Neural cell (in vitro differentiated cells): ENCODE results near the gene NT5C2. TPM values are rescaled to one million over a fixed set of nuclear protein-coding genes. Genes with fewer than 3 reads are reported as not detected.

Experiments
- H2AFZ ChIP-seq: fragments of 200-600, 300-800 bp; sonication (generic), shearing (Covaris generic); 2 replicates; pipeline ENCODE4 v1.6.0; 2014; ENCODE audit warnings: low read depth, mild to moderate bottlenecking, antibody characterized with exemption, low read length, moderate library complexity
- H3F3A ChIP-seq: fragments of 200-600 bp; shearing (Covaris generic); 2 replicates; pipeline ENCODE4 v1.6.1; 2016; ENCODE audit warnings: mild to moderate bottlenecking, moderate library complexity, mixed read lengths, antibody characterized with exemption, low read length; ENCODE audit not compliant: insufficient read depth, poor library complexity, severe bottlenecking
- H3K27ac ChIP-seq: fragments of 200-600, 300-800 bp; sonication (generic), shearing (Covaris generic); 2 replicates; pipeline ENCODE4 v1.5.1; 2014; ENCODE audit warnings: mild to moderate bottlenecking, low read length, moderate library complexity
- H3K27me3 ChIP-seq: fragments of 300-800, 200-600 bp; sonication (generic), shearing (Covaris generic); 2 replicates; pipeline ENCODE4 v1.6.0; 2014; ENCODE audit warnings: mild to moderate bottlenecking, low read depth, low read length, moderate library complexity; ENCODE audit not compliant: insufficient read depth
- H3K36me3 ChIP-seq: fragments of 300-800, 200-600 bp; sonication (generic), shearing (Covaris generic); 2 replicates; pipeline ENCODE4 v1.5.1; 2014; ENCODE audit warnings: mild to moderate bottlenecking, antibody characterized with exemption, low read length, moderate library complexity; ENCODE audit not compliant: insufficient read depth
- H3K4me2 ChIP-seq: fragments of 300-800, 200-600 bp; sonication (generic), shearing (Covaris generic); 2 replicates; pipeline ENCODE4 v1.6.0; 2014; ENCODE audit warnings: mild to moderate bottlenecking, low read length
- H3K4me3 ChIP-seq: fragments of 300-800, 200-600 bp; sonication (generic), shearing (Covaris generic); 2 replicates; pipeline ENCODE4 v1.5.1; 2014; ENCODE audit warnings: mild to moderate bottlenecking, low read length, moderate library complexity
- H3K79me2 ChIP-seq: fragments of 200-600 bp; shearing (Covaris generic); replicated peaks from 2 replicates; pipeline ENCODE4 v1.6.0; 2014; ENCODE audit warnings: mild to moderate bottlenecking, low read length, moderate library complexity; ENCODE audit not compliant: insufficient read depth
- H3K9ac ChIP-seq: fragments of 300-800, 200-600 bp; sonication (generic), shearing (Covaris generic); 2 replicates; pipeline ENCODE4 v1.6.1; 2016; ENCODE audit warnings: mild to moderate bottlenecking, low read length, mixed read lengths
- H3K9me2 ChIP-seq: fragments of 200-600 bp; shearing (Covaris generic); 2 replicates; pipeline ENCODE4 v1.6.1; 2016; ENCODE audit warnings: mild to moderate bottlenecking, low read length, mixed read lengths; ENCODE audit not compliant: insufficient read depth
- H3K9me3 ChIP-seq: fragments of 200-600, 300-800 bp; sonication (generic), shearing (Covaris generic); 2 replicates; pipeline ENCODE4 v1.6.1; 2016; ENCODE audit warnings: mild to moderate bottlenecking, mixed run types, low read length, moderate library complexity, mixed read lengths
- H4K20me1 ChIP-seq: fragments of 200-600 bp; shearing (Covaris generic); 2 replicates; pipeline ENCODE4 v1.6.1; 2016; ENCODE audit warnings: mild to moderate bottlenecking, mixed run types; ENCODE audit not compliant: insufficient read depth
- EP300 ChIP-seq: fragments of 450-650 bp; conservative IDR thresholded peaks from 2 replicates; pipeline ENCODE4 v1.6.1; 2014; ENCODE audit warnings: antibody characterized with exemption, mild to moderate bottlenecking, moderate library complexity; ENCODE audit not compliant: poor library complexity, severe bottlenecking
- EZH2 ChIP-seq: fragments of 200-600, 300-800 bp; shearing (Covaris generic), sonication (generic); IDR thresholded peaks from 2 replicates; pipeline ENCODE4 v1.6.1; 2014; ENCODE audit warnings: antibody characterized with exemption, low read length, borderline replicate concordance, mild to moderate bottlenecking; ENCODE audit not compliant: insufficient read depth, poor library complexity, severe bottlenecking
- MXI1 ChIP-seq: fragments of 450-650 bp; conservative IDR thresholded peaks from 2 replicates; pipeline ENCODE4 v1.6.1; 2014; ENCODE audit warnings: antibody characterized with exemption, mild to moderate bottlenecking; ENCODE audit not compliant: poor library complexity, severe bottlenecking
- POLR2AphosphoS5 ChIP-seq: IDR thresholded peaks from 2 replicates; pipeline ENCODE4 v1.6.1; 2012
- RAD21 ChIP-seq: fragments of 450-650 bp; conservative IDR thresholded peaks from 2 replicates; pipeline ENCODE4 v1.6.1; 2014; ENCODE audit warnings: antibody characterized with exemption, mild to moderate bottlenecking, moderate library complexity
- SMC3 ChIP-seq: fragments of 450-650 bp; conservative IDR thresholded peaks from 2 replicates; pipeline ENCODE4 v1.6.1; 2014; ENCODE audit warnings: antibody characterized with exemption, mild to moderate bottlenecking, moderate library complexity; ENCODE audit not compliant: poor library complexity
- TAF1 ChIP-seq: IDR thresholded peaks from 2 replicates; pipeline ENCODE4 v1.6.1; 2012; ENCODE audit warnings: low read depth
- polyA plus RNA-seq: library from polyadenylated mRNA; depleted of rRNA; stranded (reverse); fragments of >200 nt; gene quantifications from 2 replicates; pipeline ENCODE4 v1.2.3, GENCODE V29; 2014
- TF ChIP-seq, protein P1 (sequence below): IDR thresholded peaks from 2 replicates; pipeline ENCODE4 v1.6.1; 2012; ENCODE audit warnings: borderline replicate concordance
- TF ChIP-seq, protein P2 (sequence below): fragments of 450-650 bp; IDR thresholded peaks from 2 replicates; pipeline ENCODE4 v1.5.1; 2014; ENCODE audit warnings: antibody characterized with exemption, mild to moderate bottlenecking, moderate library complexity; ENCODE audit not compliant: poor library complexity, severe bottlenecking

NT5C2 gene
- polyA plus RNA-seq, 1 donor from 2014 or later = 190 TPM

DNA sequence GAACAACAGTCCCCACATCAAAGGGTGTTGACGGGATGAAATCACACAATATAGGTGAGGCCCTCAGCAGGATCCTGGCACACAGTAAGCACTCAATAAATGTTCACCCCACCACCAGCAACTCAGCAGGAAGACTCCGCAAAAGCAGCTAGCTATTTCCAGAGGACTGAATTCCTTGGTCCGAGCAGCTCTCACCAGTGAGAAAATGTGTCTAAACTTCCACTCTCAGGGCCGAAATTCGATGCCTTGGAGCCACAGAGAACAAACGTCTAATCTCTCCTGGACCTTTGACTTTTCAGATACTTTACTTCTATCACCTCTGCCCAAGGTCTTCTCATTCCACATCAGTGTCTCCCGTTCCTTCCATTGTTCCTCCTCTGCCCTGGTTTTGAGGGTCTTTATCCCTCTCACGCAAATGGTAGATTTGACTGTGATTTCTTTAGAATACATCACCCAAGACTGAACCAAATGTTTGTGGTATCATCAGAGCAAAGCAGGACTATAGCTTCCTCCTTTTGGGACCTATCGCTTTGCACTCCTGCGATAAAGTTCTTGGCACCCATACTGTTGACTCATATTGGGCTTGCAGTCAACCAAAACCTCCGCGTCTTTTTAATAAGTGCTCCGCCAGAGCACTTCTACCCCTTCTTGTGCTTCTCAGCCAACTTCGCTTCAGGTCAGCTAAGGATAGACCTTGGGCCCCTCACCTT, 903 bp upstream of the NT5C2 start:
- H3K27me3 ChIP-seq = no peaks in the 10 kb centered on the region
- no peaks in the 10 kb centered on the region for H3F3A ChIP-seq
- H3K9me3 ChIP-seq = no peaks in the 10 kb centered on the region
- peak overlapping the region; percentile 98 for H3K4me3 ChIP-seq
- H3K36me3 ChIP-seq = no peaks in the 10 kb centered on the region
- TF ChIP-seq EZH2 (no peak), SMC3 (no peak), POLR2AphosphoS5 (no peak)
- TF ChIP-seq, protein P1, sequence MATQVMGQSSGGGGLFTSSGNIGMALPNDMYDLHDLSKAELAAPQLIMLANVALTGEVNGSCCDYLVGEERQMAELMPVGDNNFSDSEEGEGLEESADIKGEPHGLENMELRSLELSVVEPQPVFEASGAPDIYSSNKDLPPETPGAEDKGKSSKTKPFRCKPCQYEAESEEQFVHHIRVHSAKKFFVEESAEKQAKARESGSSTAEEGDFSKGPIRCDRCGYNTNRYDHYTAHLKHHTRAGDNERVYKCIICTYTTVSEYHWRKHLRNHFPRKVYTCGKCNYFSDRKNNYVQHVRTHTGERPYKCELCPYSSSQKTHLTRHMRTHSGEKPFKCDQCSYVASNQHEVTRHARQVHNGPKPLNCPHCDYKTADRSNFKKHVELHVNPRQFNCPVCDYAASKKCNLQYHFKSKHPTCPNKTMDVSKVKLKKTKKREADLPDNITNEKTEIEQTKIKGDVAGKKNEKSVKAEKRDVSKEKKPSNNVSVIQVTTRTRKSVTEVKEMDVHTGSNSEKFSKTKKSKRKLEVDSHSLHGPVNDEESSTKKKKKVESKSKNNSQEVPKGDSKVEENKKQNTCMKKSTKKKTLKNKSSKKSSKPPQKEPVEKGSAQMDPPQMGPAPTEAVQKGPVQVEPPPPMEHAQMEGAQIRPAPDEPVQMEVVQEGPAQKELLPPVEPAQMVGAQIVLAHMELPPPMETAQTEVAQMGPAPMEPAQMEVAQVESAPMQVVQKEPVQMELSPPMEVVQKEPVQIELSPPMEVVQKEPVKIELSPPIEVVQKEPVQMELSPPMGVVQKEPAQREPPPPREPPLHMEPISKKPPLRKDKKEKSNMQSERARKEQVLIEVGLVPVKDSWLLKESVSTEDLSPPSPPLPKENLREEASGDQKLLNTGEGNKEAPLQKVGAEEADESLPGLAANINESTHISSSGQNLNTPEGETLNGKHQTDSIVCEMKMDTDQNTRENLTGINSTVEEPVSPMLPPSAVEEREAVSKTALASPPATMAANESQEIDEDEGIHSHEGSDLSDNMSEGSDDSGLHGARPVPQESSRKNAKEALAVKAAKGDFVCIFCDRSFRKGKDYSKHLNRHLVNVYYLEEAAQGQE = no peak
- H3K9me2 ChIP-seq = no peaks in the 10 kb centered on the region
- H4K20me1 ChIP-seq = no peaks in the 10 kb centered on the region
- no peak overlapping the region for H3K4me2 ChIP-seq
- peak overlapping the region; percentile 99 for H3K9ac ChIP-seq
- H2AFZ ChIP-seq = no peak overlapping the region
- no peak overlapping the region for H3K27ac ChIP-seq
- H3K79me2 ChIP-seq = peaks cover 30% of the 10 kb centered on the region

DNA sequence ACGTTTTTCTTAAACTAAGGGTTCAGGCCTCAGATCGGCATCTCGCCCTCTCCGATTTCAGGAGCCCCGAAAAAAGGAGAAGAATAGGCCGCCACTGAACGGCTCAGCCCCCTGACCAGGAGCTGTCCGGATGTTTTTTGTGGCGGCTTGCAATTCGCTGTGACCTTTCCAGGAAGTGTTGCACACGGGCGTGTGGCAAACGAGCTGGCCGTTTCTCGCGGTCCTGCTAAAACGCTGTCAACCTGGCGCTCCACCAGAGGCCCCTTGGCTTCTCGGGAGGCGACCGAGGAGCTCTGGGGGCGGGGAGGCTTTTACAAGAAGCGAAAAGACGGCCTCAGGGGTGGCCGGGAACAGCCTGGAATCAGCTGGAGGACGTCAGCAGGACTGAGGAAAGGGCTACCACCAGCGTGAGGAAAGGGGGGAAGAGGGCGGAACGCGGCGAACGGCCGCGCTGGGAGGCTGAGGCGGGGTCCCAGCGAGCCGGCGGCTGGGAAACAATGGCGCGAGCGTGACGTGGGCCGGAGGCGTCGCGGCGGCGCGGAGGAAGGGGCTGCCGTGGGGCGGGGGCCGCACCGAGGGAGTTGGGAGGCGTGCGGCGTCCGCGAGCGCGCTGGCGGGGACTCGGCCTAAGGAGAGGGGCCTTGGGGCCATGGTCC, 493 bp downstream of the NT5C2 start:
- peaks cover 44% of the 10 kb centered on the region for H3K79me2 ChIP-seq
- H3K9me3 ChIP-seq = no peaks in the 10 kb centered on the region
- no peaks in the 10 kb centered on the region for H3F3A ChIP-seq
- H2AFZ ChIP-seq = peak overlapping the region; percentile 61
- H3K9ac ChIP-seq = peak overlapping the region; percentile 99
- no peaks in the 10 kb centered on the region for H3K9me2 ChIP-seq
- H3K36me3 ChIP-seq = no peaks in the 10 kb centered on the region
- TF ChIP-seq MXI1 (peak; percentile 66), RAD21 (peak; percentile 53), EP300 (peak; percentile 44), POLR2AphosphoS5 (peak; percentile 85), EZH2 (no peak), SMC3 (peak; percentile 60), TAF1 (peak; percentile 56)
- TF ChIP-seq, protein P1 = no peak
- TF ChIP-seq, protein P2, sequence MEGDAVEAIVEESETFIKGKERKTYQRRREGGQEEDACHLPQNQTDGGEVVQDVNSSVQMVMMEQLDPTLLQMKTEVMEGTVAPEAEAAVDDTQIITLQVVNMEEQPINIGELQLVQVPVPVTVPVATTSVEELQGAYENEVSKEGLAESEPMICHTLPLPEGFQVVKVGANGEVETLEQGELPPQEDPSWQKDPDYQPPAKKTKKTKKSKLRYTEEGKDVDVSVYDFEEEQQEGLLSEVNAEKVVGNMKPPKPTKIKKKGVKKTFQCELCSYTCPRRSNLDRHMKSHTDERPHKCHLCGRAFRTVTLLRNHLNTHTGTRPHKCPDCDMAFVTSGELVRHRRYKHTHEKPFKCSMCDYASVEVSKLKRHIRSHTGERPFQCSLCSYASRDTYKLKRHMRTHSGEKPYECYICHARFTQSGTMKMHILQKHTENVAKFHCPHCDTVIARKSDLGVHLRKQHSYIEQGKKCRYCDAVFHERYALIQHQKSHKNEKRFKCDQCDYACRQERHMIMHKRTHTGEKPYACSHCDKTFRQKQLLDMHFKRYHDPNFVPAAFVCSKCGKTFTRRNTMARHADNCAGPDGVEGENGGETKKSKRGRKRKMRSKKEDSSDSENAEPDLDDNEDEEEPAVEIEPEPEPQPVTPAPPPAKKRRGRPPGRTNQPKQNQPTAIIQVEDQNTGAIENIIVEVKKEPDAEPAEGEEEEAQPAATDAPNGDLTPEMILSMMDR = peak; percentile 21
- no peaks in the 10 kb centered on the region for H3K27me3 ChIP-seq
- no peaks in the 10 kb centered on the region for H4K20me1 ChIP-seq
- peak overlapping the region; percentile 98 for H3K4me3 ChIP-seq
- H3K4me2 ChIP-seq = peak overlapping the region; percentile 99
- peak overlapping the region; percentile 96 for H3K27ac ChIP-seq
